Liver (tissue), 9 donors: ENCODE data around the gene MTMR6. TPM values are rescaled to one million over a fixed set of nuclear protein-coding genes. Genes with fewer than 3 reads are reported as not detected.

Experiments used
- DNase-seq: peaks from one replicate; pipeline ENCODE4 v3.0.0-alpha.2; 2017; ENCODE audit warnings: low spot score
- H3K27ac ChIP-seq, 2 donors: one replicate each; pipeline ENCODE4 v1.7.0; 2013; ENCODE audit warnings: inconsistent platforms in 2 of 2, low read length in 2 of 2, control low read depth in 1 of 2, low read depth in 1 of 2, mild to moderate bottlenecking in 1 of 2
- H3K27me3 ChIP-seq, 4 donors: one replicate each; pipeline versions ENCODE4 v1.6.1 to v1.7.0; 2013; ENCODE audit warnings: low read length in 3 of 4, inconsistent platforms in 1 of 4, mild to moderate bottlenecking in 1 of 4, moderate library complexity in 1 of 4; ENCODE audit not compliant: control insufficient read depth in 4 of 4, insufficient read depth in 4 of 4
- H3K36me3 ChIP-seq, 4 donors: one replicate each; pipeline versions ENCODE4 v1.6.1 to v1.7.0; 2013; ENCODE audit warnings: low read length in 3 of 4, mild to moderate bottlenecking in 3 of 4, low read depth in 1 of 4, moderate library complexity in 1 of 4; ENCODE audit not compliant: control insufficient read depth in 4 of 4, insufficient read depth in 3 of 4
- H3K4me1 ChIP-seq, 4 donors: one replicate each; pipeline versions ENCODE4 v1.6.1 to v1.7.0; 2013; ENCODE audit warnings: low read length in 3 of 4, mild to moderate bottlenecking in 3 of 4, moderate library complexity in 1 of 4; ENCODE audit not compliant: control insufficient read depth in 4 of 4, insufficient read depth in 4 of 4
- H3K4me3 ChIP-seq, 3 donors: one replicate each; pipeline versions ENCODE4 v1.6.1 to v1.7.0; 2013; ENCODE audit warnings: low read length in 3 of 3, control low read depth in 1 of 3, low read depth in 1 of 3, mild to moderate bottlenecking in 1 of 3
- H3K9ac ChIP-seq, 2 donors: one replicate each; pipeline ENCODE4 v1.7.0; 2013; ENCODE audit warnings: low read length in 2 of 2, mild to moderate bottlenecking in 2 of 2, moderate library complexity in 2 of 2, control low read depth in 1 of 2, low read depth in 1 of 2
- H3K9me3 ChIP-seq, 4 donors: one replicate each; pipeline versions ENCODE4 v1.6.1 to v1.7.0; 2013; ENCODE audit warnings: low read length in 3 of 4; ENCODE audit not compliant: control insufficient read depth in 4 of 4
- EGR1 ChIP-seq, 2 donors: IDR thresholded peaks; 2 replicates each; pipeline ENCODE4 v1.6.1; 2016 to 2018; ENCODE audit warnings: antibody characterized with exemption in 2 of 2, low read depth in 2 of 2
- FOXA1 ChIP-seq: IDR thresholded peaks from 2 replicates; pipeline ENCODE4 v1.6.1; 2016; ENCODE audit warnings: antibody characterized with exemption
- GABPA ChIP-seq, 2 donors: IDR thresholded peaks in 1 of 2; conservative IDR thresholded peaks in 1 of 2; 2 replicates each; pipeline ENCODE4 v1.6.1; 2016; ENCODE audit warnings: antibody characterized with exemption in 2 of 2, mild to moderate bottlenecking in 1 of 2, moderate library complexity in 1 of 2
- HNF4A ChIP-seq, 2 donors: conservative IDR thresholded peaks; 2 replicates each; pipeline ENCODE4 v1.6.1; 2016; ENCODE audit warnings: antibody characterized with exemption in 2 of 2, mild to moderate bottlenecking in 2 of 2
- HNF4G ChIP-seq: IDR thresholded peaks from 2 replicates; pipeline ENCODE4 v1.6.1; 2016; ENCODE audit warnings: antibody characterized with exemption
- JUND ChIP-seq, 2 donors: IDR thresholded peaks; 2 replicates each; pipeline ENCODE4 v1.6.1; 2016; ENCODE audit warnings: antibody characterized with exemption in 2 of 2
- RAD21 ChIP-seq, 2 donors: IDR thresholded peaks; 2 replicates each; pipeline ENCODE4 v1.6.1; 2016; ENCODE audit warnings: antibody characterized with exemption in 2 of 2, mild to moderate bottlenecking in 2 of 2
- RXRA ChIP-seq, 2 donors: IDR thresholded peaks; 2 replicates each; pipeline ENCODE4 v1.6.1; 2017 to 2018; ENCODE audit warnings: antibody characterized with exemption in 2 of 2, mild to moderate bottlenecking in 1 of 2
- SP1 ChIP-seq: IDR thresholded peaks from 2 replicates; pipeline ENCODE4 v1.6.1; 2018; ENCODE audit warnings: antibody characterized with exemption, mild to moderate bottlenecking
- TAF1 ChIP-seq: conservative IDR thresholded peaks from 2 replicates; pipeline ENCODE4 v1.6.1; 2016; ENCODE audit warnings: antibody characterized with exemption, mild to moderate bottlenecking
- YY1 ChIP-seq: IDR thresholded peaks from 2 replicates; pipeline ENCODE4 v1.6.1; 2016; ENCODE audit warnings: antibody characterized with exemption, mild to moderate bottlenecking
- WGBS: extraction: QIAGEN DNeasy Blood & Tissue Kit; methylation state at CpG from one replicate; pipeline ENCODE4 v1.1.7; 2013; 5-methylcytosine and 5-hydroxymethylcytosine counted together
- polyA plus RNA-seq, 2 donors: library from polyadenylated mRNA; stranded (reverse) in 1 of 2; unstranded in 1 of 2; fragments of 200-250 nt in 1 of 2; fragments of >200 nt in 1 of 2; fragmentation: Nextera tagmentation in 1 of 2; extraction: Ambion mirVana in 1 of 2; gene quantifications; one replicate each; pipeline versions ENCODE4 v1.2.1 to v1.2.3, GENCODE V29; 2013 to 2015
- total RNA-seq, 2 donors: library from RNA; depleted of rRNA; stranded (reverse); fragments of >200 nt; gene quantifications; one replicate each; pipeline ENCODE4 v1.2.3, GENCODE V29; 2014
- TF ChIP-seq, protein P1 (sequence below): IDR thresholded peaks from 2 replicates; pipeline ENCODE4 v1.6.1; 2016; ENCODE audit warnings: antibody characterized with exemption
- TF ChIP-seq, protein P2 (sequence below): fragments of 150-350 bp; IDR thresholded peaks from 2 replicates; pipeline ENCODE4 v1.5.1; 2017; ENCODE audit warnings: improper control_type of control experiment, low read depth, low read length; ENCODE audit not compliant: missing input control
- TF ChIP-seq, protein P3 (sequence below): IDR thresholded peaks from 2 replicates; pipeline ENCODE4 v1.6.1; 2016; ENCODE audit warnings: antibody characterized with exemption, mild to moderate bottlenecking
- TF ChIP-seq, protein P4 (sequence below): IDR thresholded peaks from 2 replicates; pipeline ENCODE4 v1.6.1; 2016; ENCODE audit warnings: antibody characterized with exemption
- donor health status: healthy.
- donor health status: healthy.
- donor health status: healthy.
- donor health status: healthy.
- donor health status: healthy.

The MTMR6 gene
- total and polyA plus RNA-seq, 4 donors: 5.3 to 12.6 (median 7.6) TPM

DNA sequence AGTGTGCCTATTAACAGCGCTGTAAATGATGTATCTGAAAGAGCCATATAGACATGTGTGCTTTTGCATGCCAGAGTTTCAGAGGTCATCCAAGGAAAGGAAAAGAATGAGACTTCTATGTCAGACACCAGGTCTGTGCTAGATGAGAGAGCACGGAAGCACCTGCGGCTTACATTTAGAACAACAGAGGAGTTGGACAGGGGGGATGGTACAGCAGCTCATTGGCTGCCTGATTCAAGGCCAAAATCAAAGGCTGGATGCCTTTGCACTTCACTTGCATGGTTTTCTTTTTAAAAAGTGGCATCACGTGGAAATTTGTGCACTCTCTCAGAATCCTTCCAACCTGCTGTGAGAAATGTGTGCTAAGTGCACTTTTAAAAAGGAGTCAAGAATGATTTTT is 82.4 kb downstream of the MTMR6 start:
- TF ChIP-seq, protein P1, sequence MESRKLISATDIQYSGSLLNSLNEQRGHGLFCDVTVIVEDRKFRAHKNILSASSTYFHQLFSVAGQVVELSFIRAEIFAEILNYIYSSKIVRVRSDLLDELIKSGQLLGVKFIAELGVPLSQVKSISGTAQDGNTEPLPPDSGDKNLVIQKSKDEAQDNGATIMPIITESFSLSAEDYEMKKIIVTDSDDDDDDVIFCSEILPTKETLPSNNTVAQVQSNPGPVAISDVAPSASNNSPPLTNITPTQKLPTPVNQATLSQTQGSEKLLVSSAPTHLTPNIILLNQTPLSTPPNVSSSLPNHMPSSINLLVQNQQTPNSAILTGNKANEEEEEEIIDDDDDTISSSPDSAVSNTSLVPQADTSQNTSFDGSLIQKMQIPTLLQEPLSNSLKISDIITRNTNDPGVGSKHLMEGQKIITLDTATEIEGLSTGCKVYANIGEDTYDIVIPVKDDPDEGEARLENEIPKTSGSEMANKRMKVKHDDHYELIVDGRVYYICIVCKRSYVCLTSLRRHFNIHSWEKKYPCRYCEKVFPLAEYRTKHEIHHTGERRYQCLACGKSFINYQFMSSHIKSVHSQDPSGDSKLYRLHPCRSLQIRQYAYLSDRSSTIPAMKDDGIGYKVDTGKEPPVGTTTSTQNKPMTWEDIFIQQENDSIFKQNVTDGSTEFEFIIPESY: no peak
- no peak for TF ChIP-seq TAF1
- TF ChIP-seq EGR1 (IDR thresholded peaks at IDR 0.05; ENCODE audit: low read depth in 2 of 2): no peak
- TF ChIP-seq YY1: no peak
- TF ChIP-seq JUND (IDR thresholded peaks at IDR 0.05): no peak
- TF ChIP-seq SP1: no peak
- no peak for TF ChIP-seq RXRA (IDR thresholded peaks at IDR 0.05)
- no peak for TF ChIP-seq FOXA1
- no peak for TF ChIP-seq GABPA (IDR thresholded peaks at IDR 0.05 in 1 of 2, conservative IDR thresholded peaks at IDR 0.05 in 1 of 2)
- TF ChIP-seq RAD21 (IDR thresholded peaks at IDR 0.05): no peak
- no peak for TF ChIP-seq HNF4A (conservative IDR thresholded peaks at IDR 0.05)
- TF ChIP-seq HNF4G: no peak
- no peaks in the 10 kb centered on the region for H3K27me3 ChIP-seq
- WGBS: 77% methylated on average over 4 of the region's 4 CpGs

DNA sequence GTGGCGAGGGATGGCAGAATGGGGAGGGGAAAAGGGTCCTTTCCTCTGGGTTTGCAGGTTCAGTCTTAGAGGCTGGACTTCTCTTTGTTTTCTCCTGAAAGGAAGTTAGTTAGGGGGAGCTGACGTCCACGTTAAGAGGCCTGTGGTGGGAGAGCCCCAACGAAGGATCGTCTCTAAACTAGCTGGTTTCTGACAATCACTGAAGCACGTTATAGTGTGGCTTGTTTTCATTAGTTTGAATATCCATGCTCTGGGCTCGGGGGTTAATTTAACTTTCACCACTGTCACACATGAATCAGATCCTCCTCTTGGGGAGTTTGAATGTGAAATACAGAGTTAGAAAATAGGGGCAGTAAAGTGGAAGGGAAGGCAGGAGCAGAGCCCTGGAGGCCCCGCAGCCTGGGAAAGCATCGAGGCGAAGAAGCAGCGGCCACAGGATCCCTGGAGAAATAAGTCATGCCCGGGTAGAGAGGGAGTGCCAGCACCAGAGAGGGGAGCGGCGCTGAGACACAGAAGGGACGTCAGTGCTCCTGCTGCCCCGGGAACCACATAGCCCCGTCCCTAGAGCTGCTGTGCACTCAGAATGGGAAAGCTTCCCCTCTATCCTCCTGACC is 84.1 kb downstream of the MTMR6 start:
- Histone ChIP-seq H3K36me3 (no peaks in the 10 kb centered on the region), H3K9me3 (no peaks in the 10 kb centered on the region), H3K4me3 (no peak overlapping the region), H3K9ac (no peak overlapping the region), H3K4me1 (no peaks in the 10 kb centered on the region), H3K27me3 (no peaks in the 10 kb centered on the region), H3K27ac (no peak overlapping the region)
- WGBS: 36% methylated on average over 17 of the region's 17 CpGs
- TF ChIP-seq, protein P2, sequence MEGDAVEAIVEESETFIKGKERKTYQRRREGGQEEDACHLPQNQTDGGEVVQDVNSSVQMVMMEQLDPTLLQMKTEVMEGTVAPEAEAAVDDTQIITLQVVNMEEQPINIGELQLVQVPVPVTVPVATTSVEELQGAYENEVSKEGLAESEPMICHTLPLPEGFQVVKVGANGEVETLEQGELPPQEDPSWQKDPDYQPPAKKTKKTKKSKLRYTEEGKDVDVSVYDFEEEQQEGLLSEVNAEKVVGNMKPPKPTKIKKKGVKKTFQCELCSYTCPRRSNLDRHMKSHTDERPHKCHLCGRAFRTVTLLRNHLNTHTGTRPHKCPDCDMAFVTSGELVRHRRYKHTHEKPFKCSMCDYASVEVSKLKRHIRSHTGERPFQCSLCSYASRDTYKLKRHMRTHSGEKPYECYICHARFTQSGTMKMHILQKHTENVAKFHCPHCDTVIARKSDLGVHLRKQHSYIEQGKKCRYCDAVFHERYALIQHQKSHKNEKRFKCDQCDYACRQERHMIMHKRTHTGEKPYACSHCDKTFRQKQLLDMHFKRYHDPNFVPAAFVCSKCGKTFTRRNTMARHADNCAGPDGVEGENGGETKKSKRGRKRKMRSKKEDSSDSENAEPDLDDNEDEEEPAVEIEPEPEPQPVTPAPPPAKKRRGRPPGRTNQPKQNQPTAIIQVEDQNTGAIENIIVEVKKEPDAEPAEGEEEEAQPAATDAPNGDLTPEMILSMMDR: no peak
- no peak for TF ChIP-seq FOXA1
- TF ChIP-seq, protein P3, sequence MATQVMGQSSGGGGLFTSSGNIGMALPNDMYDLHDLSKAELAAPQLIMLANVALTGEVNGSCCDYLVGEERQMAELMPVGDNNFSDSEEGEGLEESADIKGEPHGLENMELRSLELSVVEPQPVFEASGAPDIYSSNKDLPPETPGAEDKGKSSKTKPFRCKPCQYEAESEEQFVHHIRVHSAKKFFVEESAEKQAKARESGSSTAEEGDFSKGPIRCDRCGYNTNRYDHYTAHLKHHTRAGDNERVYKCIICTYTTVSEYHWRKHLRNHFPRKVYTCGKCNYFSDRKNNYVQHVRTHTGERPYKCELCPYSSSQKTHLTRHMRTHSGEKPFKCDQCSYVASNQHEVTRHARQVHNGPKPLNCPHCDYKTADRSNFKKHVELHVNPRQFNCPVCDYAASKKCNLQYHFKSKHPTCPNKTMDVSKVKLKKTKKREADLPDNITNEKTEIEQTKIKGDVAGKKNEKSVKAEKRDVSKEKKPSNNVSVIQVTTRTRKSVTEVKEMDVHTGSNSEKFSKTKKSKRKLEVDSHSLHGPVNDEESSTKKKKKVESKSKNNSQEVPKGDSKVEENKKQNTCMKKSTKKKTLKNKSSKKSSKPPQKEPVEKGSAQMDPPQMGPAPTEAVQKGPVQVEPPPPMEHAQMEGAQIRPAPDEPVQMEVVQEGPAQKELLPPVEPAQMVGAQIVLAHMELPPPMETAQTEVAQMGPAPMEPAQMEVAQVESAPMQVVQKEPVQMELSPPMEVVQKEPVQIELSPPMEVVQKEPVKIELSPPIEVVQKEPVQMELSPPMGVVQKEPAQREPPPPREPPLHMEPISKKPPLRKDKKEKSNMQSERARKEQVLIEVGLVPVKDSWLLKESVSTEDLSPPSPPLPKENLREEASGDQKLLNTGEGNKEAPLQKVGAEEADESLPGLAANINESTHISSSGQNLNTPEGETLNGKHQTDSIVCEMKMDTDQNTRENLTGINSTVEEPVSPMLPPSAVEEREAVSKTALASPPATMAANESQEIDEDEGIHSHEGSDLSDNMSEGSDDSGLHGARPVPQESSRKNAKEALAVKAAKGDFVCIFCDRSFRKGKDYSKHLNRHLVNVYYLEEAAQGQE: no peak
- no peak for TF ChIP-seq EGR1 (IDR thresholded peaks at IDR 0.05; ENCODE audit: low read depth in 2 of 2)
- TF ChIP-seq SP1: no peak
- no peak for TF ChIP-seq RAD21 (IDR thresholded peaks at IDR 0.05)
- TF ChIP-seq, protein P4, sequence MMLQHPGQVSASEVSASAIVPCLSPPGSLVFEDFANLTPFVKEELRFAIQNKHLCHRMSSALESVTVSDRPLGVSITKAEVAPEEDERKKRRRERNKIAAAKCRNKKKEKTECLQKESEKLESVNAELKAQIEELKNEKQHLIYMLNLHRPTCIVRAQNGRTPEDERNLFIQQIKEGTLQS: no peak
- TF ChIP-seq RXRA (IDR thresholded peaks at IDR 0.05): no peak
- no peak for TF ChIP-seq HNF4G
- TF ChIP-seq HNF4A (conservative IDR thresholded peaks at IDR 0.05): no peak
- TF ChIP-seq GABPA (IDR thresholded peaks at IDR 0.05 in 1 of 2, conservative IDR thresholded peaks at IDR 0.05 in 1 of 2): no peak
- no peak for TF ChIP-seq YY1
- no peak for DNase-seq

More for the DNA sequence above, 82.4 kb downstream of the MTMR6 start:
- no peak overlapping the region for H3K4me3 ChIP-seq
- no peak for DNase-seq
- no peak overlapping the region for H3K27ac ChIP-seq
- no peaks in the 10 kb centered on the region for H3K4me1 ChIP-seq
- H3K9me3 ChIP-seq: no peaks in the 10 kb centered on the region
- H3K9ac ChIP-seq: no peak overlapping the region
- no peaks in the 10 kb centered on the region for H3K36me3 ChIP-seq
